Measurements from ENCODE around the gene C2orf69.
"Not testable (repeated sequence)": the region's sequence is repeated elsewhere in the genome, so short reads cannot be mapped to it uniquely, and the experiment has no call there.

C2orf69 gene

DNA sequence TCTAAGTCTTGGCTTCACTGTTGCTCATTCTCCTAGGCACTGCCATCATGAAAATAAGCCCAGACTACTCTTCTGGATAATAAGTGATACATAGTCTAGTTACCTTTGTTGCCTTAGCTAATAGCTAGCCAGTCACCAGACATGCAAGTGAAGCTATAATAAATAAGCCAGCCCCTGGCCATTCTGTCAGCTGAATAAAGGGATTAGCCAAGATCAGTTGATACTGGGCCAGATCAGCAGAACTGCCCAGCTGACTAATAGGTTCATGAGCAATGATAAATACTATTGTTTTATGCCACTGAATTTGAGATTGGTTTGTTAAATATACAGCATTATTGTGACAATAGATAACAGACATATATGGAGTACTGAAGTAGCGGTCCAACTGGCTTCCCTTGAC, 8.0 kb upstream of the C2orf69 start:
- DNase-seq (no peak), ATAC-seq (no peak)
- H3K4me1 Mint-ChIP-seq = no peaks in the 10 kb centered on the region

DNA sequence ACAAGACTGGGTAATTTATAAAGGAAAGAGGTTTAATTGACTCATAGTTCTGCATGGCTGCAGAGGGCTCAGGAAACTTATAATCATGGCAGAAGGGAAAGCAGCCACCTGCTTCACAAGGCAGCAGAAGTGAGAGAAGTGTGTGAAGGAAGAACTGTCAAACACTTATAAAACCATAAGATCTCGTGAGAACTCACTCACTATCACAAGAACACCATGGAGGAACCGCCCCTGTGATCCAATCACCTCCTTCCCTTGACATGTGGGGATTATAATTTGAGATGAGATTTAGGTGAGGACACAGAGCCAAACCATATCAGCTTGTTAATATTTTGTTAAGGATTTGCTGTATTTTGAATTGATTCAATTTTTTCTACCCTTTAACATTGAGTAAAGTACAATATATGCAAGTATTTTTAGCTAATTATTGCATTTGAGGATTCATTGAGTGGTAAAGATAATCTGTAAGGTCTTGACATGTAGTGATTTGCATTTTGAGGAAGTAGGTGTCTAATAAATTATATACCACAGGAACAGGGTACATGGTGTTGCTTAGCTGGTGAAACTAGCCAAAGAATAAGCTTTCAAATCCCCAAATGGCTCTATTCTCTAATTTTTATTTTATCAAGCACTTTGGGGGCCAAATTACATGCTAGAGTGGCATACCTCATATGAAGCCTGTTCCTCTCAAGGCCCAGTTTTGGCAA, 3.9 kb upstream of the C2orf69 start:
- no peak overlapping the region for H3K4me3 Mint-ChIP-seq
- no peaks in the 10 kb centered on the region for H3K9me3 Mint-ChIP-seq
- no peak for ATAC-seq
- no peak for DNase-seq
- H3K27me3 Mint-ChIP-seq = peaks cover 8% of the 10 kb centered on the region
- H3K27ac Mint-ChIP-seq = no peak overlapping the region
- peaks cover 10% of the 10 kb centered on the region for H3K4me1 Mint-ChIP-seq

More for the DNA sequence above, 8.0 kb upstream of the C2orf69 start:
- Mint-ChIP-seq H3K27ac (no peak overlapping the region), H3K27me3 (peaks cover 8% of the 10 kb centered on the region), H3K9me3 (no peaks in the 10 kb centered on the region), H3K4me3 (no peak overlapping the region)

DNA sequence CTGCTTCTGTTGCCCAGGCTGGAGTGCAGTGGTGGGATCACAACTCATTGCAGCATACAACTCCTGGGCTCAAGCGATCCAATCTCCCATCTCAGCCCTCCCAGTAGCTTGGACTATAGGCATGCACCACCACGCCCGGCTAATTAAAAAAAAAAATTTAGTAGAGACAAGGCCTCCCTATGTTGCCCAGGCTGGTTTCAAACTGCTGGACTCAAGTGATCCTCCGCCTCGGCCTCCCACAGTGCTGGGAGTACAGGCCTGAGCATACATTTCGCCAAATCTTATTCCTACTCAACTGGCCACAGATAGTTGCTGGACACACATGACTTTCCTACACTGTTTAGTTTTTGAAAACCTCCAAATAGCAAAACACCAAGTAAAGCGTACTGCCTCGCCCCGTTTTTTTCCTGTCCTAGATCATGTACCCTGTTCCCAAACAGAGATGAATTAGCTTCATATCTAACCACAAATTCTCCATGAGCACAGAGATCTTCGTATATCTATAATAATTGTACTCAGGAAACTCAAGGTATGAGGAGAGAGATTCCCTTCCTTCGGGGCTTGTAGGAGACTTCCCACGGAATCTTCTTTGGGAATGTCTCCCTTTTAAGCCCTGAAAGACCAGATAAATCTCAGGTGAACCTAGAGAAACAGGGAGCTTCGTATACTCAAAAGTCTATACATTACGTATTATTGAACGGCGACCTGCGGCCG, 598 bp upstream of the C2orf69 start:
- ATAC-seq (no peak), DNase-seq (no peak)
- H3K9me3 Mint-ChIP-seq = no peaks in the 10 kb centered on the region
- H3K27me3 Mint-ChIP-seq = peaks cover 6% of the 10 kb centered on the region
- peak overlapping the region; percentile 90 to 95 for H3K4me3 Mint-ChIP-seq
- peaks cover 25% of the 10 kb centered on the region for H3K4me1 Mint-ChIP-seq
- peak overlapping the region; percentile 80 to 97 for H3K27ac Mint-ChIP-seq

DNA sequence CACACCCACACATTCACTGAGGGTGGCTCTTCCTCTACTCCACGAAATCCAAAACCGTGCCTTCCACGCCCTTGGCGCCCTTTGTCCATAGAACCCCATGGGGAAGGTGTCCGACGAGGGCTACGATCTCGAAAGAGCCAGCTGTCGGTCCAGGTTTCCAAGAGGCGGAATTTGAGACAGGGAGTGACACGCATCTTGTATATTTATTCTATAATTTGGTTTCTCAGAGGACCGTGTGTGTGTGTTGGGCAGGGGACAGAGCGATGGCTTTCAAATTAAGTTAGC, 726 bp downstream of the C2orf69 start:
- H3K27me3 Mint-ChIP-seq = no peaks in the 10 kb centered on the region
- DNase-seq (no peak), ATAC-seq (no peak)
- peaks cover 0 to 2% of the 10 kb centered on the region in 2 donors for H3K9me3 Mint-ChIP-seq
- peak overlapping the region; percentile 90 to 95 for H3K4me3 Mint-ChIP-seq
- peaks cover 25% of the 10 kb centered on the region for H3K4me1 Mint-ChIP-seq
- peak overlapping the region; percentile 92 to 97 for H3K27ac Mint-ChIP-seq

DNA sequence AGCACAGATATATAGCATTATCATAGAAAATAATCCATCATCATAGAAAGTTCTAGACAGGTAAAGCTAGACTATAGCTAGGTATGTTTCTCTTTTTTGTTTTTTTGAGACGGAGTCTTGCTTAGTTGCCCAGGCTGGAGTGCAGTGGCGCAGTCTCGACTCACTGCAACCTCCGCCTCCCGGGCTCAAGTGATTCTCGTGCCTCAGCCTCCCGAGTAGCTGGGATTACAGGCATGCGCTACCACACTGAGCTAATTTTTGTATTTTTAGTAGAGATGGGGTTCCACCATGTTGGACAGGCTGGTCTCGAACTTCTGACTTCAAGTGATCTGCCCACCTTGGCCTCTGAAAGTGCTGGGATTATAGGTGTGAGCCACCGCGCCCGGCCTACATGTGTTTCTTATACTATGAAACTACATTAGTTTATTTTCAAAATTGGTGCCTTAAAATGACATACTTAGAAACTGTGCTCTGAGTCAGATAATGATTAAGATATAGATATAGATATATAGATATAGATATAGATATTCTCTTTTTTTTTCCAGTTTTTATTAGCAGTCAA, 1.5 kb downstream of the C2orf69 start:
- H3K4me1 Mint-ChIP-seq = peaks cover 25% of the 10 kb centered on the region
- not testable (repeated sequence) for DNase-seq, H3K27me3 Mint-ChIP-seq, ATAC-seq
- peak overlapping the region; percentile 72 to 95 for H3K4me3 Mint-ChIP-seq
- peak overlapping the region in 1 of 2 donors; percentile 52 for H3K27ac Mint-ChIP-seq
- H3K9me3 Mint-ChIP-seq = peaks cover 0 to 10% of the 10 kb centered on the region in 2 donors

DNA sequence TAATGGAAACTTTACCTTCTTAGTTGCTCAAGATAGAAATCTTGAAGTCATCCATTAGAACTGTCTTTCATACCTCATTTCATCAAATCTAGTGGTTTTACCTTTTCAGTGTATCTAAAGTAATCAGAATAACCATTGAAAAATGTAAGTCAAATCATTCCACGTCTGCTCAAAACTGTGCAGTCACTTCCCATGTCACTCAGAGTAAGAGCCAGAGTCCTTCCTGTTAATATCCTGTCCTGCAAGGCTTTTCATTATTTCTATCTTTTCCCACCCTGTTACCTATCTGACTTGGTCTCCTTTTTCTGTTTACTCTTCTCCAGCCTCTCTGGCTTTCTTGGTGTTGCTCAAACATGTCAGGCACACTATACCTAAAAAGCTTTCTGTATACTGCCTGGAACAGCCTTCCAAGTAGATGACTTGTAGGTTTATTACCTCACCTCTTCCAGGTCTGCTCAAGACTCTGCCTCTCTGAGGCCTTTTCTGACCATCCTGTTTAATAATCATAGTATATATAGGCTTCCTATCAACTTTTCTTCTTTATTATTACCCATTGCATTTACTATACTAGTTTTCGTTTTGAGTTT, 3.4 kb downstream of the C2orf69 start:
- H3K4me3 Mint-ChIP-seq = peak overlapping the region; percentile 21 to 47
- H3K9me3 Mint-ChIP-seq = peaks cover 0 to 12% of the 10 kb centered on the region in 2 donors
- no peaks in the 10 kb centered on the region for H3K27me3 Mint-ChIP-seq
- ATAC-seq (no peak), DNase-seq (no peak)
- peaks cover 25% of the 10 kb centered on the region for H3K4me1 Mint-ChIP-seq
- H3K27ac Mint-ChIP-seq = peak overlapping the region in 1 of 2 donors; percentile 0

DNA sequence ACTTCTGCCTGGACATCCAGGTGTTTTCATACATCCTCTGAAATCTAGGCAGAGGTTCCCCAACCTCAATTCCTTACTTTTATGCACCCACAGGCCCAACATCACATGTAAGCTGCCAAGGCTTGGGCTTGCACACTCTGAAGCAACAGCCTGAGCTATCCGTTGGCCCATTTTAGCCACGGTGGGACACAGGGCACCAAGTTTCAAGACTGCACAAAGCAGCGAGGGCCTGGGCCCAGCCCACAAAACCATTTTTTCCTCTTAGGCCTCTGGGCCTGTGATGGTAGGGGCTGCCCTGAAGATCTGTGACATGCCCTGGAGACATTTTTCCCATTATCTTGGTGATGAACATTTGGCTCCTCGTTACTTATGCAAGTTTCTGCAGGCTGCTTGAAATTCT, 5.9 kb downstream of the C2orf69 start:
- DNase-seq = no peak
- Mint-ChIP-seq H3K27me3 (no peaks in the 10 kb centered on the region), H3K4me1 (peaks cover 15% of the 10 kb centered on the region), H3K27ac (no peak overlapping the region), H3K9me3 (peaks cover 0 to 12% of the 10 kb centered on the region in 2 donors), H3K4me3 (no peak overlapping the region)
- ATAC-seq = no peak

DNA sequence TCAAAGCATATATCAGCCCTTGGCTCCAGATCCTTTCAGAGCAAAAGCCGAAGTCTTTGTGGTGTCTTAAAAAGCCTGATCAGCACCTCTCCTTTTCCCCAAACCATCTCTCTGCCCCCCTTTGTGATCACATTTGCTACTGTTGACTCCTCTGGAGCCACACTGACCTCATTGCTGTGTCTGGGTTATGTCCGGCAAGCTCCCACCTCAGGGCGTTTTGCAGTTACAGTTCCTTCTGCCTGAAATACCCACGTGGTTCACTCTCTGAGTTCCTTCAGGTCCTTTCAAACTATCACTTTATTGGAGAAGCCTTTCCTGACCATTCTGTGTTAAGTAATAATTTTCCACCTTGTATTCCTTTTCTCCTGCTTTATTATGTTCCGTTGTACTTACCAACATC, 11.8 kb downstream of the C2orf69 start:
- no peaks in the 10 kb centered on the region for H3K9me3 Mint-ChIP-seq
- H3K4me3 Mint-ChIP-seq = no peak overlapping the region
- H3K4me1 Mint-ChIP-seq = peaks cover 17% of the 10 kb centered on the region
- H3K27ac Mint-ChIP-seq = no peak overlapping the region
- no peaks in the 10 kb centered on the region for H3K27me3 Mint-ChIP-seq
- ATAC-seq (no peak), DNase-seq (no peak)

DNA sequence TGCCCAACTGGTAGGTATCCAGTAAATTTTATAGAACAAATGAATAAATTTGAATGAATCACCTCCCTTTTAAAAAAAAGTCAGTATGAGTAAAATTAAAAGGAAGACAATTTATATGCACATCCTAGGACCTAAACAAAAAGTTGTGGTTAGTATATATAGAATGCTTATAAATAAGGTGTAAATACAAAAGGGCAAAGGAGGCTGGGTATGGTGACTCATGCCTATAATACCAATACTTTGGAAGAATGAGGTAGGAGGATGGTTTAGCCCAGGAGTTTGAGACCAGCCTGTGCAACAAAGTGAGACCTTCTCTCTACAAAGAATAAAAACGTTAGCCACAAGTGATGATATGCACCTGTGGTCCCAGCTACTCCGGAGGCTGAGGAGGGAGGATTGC, 12.8 kb downstream of the C2orf69 start:
- ATAC-seq (no peak), DNase-seq (no peak)
- peaks cover 17% of the 10 kb centered on the region for H3K4me1 Mint-ChIP-seq
- H3K9me3 Mint-ChIP-seq = no peaks in the 10 kb centered on the region
- no peaks in the 10 kb centered on the region for H3K27me3 Mint-ChIP-seq
- peak overlapping the region in 1 of 2 donors; percentile 44 for H3K27ac Mint-ChIP-seq
- no peak overlapping the region for H3K4me3 Mint-ChIP-seq

DNA sequence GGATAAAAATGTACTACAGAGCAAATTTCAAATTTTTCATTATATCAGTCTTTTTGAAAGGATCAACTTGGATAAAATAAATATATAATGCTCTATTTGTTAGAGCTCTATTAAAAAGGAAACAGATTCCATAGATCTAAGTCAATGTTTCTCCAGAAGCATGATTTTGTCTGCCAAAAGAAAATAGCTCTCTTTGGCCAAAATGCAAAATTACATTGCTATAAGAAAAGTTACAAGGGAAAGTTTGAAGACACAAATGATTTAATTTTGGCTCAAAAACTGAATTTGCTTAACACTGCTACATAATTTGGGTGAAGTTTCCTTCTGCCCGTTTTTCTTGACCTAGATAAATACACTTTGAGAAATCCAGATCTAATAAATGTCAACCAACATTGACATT, 15.7 kb downstream of the C2orf69 start:
- no peaks in the 10 kb centered on the region for H3K9me3 Mint-ChIP-seq
- DNase-seq (no peak), ATAC-seq (no peak)
- no peak overlapping the region for H3K27ac Mint-ChIP-seq
- H3K4me1 Mint-ChIP-seq = peaks cover 17% of the 10 kb centered on the region
- no peak overlapping the region for H3K4me3 Mint-ChIP-seq
- H3K27me3 Mint-ChIP-seq = no peaks in the 10 kb centered on the region

DNA sequence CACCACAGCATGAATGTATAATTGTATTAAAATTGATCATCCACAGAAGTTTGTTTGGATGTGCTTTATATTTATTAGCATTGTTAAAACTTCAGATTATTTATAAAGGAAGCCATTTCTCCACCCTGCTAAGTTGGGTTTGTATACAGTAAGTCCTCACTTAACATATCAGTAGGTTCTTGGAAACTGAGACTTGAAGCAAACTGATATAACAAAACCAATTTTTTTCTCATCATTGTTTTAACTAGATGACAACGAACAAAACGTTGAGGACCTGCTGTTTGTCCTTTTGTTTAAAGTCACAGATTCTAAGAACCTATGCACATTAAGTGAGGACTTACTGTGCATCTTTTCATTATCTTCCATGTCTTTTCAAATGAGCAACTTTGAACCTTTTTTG, 17.1 kb downstream of the C2orf69 start:
- Mint-ChIP-seq H3K27me3 (no peaks in the 10 kb centered on the region), H3K27ac (no peak overlapping the region), H3K4me1 (peaks cover 10% of the 10 kb centered on the region), H3K9me3 (no peaks in the 10 kb centered on the region), H3K4me3 (no peak overlapping the region)
- no peak for ATAC-seq
- DNase-seq = no peak

DNA sequence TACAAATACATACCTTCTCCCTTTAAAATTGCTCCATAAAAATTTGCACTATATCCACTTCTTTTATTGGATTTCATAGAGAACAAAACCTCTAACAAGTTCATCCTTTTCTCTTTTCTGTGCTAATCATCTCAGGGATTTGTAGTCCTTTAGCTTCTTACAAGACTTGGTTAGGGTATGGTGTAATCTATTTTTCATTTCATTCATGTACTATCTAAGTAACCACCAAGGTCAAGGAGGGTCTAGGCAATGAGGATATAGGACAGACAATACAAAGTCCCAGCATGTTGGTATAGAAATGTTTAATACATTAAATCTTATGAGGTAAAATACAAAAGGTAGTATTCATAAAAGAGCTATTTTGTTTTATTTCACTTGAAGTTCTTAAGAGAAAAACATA, 17.5 kb downstream of the C2orf69 start:
- H3K27me3 Mint-ChIP-seq = no peaks in the 10 kb centered on the region
- no peak for DNase-seq
- no peak overlapping the region for H3K4me3 Mint-ChIP-seq
- peaks cover 8% of the 10 kb centered on the region for H3K4me1 Mint-ChIP-seq
- no peak for ATAC-seq
- no peaks in the 10 kb centered on the region for H3K9me3 Mint-ChIP-seq
- peak overlapping the region in 1 of 2 donors; percentile 28 for H3K27ac Mint-ChIP-seq

DNA sequence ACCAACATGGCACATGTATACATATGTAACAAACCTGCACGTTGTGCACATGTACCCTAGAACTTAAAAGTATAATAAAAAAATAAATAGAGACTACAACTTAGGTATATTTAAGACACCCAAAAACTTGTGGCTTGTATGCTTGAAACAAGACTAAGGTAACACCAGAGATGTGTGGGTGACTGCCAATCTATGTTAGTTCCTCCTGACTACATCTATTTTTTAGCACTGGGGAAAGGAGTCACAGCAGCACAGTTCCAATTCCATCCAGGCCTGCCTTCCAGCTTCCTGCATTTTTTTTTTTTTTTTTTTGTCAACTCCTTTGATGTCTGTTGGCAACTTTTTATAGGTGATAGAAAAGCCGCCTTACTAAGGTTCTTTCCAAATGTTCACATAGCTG, 18.2 kb downstream of the C2orf69 start:
- DNase-seq (no peak), ATAC-seq (no peak)
- Mint-ChIP-seq H3K9me3 (no peaks in the 10 kb centered on the region), H3K27me3 (no peaks in the 10 kb centered on the region), H3K4me3 (no peak overlapping the region), H3K27ac (no peak overlapping the region), H3K4me1 (peaks cover 2% of the 10 kb centered on the region)

DNA sequence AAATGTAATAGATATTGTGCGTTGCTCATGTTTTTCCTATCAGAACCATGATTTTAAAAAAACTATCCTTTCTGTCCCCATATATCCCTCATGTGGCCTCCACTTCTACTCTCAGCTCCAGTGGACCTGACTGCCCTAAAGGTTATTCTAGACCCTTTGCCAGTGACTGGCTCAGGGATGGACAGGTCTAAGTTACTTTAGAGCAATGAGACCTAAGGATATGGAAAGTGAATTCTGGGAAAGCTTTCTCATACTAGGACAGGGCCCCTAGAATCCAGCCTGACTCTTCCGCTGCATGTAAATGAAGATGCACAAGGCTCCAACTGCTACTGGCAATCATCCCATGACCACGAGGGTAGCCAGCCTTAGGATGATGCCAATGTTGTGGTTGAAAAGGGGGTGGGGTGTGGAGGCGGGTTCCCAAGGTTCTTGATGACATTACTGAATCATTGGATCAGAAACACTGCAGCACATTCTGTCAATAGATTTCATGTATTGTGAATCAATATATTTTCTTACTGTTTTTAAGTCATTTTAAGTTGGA, 21.3 kb downstream of the C2orf69 start:
- Mint-ChIP-seq H3K4me3 (no peak overlapping the region), H3K27me3 (no peaks in the 10 kb centered on the region), H3K27ac (no peak overlapping the region), H3K4me1 (no peaks in the 10 kb centered on the region), H3K9me3 (no peaks in the 10 kb centered on the region)
- ATAC-seq = no peak
- no peak for DNase-seq

DNA sequence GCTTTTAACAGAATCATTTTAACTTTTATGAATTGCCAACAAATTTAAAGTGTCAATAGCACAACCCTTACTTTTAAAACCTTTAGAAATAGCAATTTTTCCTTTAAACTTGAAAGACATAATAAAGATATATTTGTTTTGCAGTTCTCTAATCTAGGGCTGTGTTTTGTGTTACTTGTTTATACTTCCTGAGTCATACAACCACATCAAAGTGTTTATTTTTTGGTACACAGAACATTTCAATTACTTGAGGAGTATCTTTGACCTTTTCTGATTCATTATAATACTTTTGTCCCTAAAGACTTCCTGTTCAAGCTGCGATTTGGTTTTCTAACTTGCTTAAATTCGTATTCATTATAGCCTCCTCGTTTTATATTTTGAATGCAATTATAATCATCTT, 22.4 kb downstream of the C2orf69 start:
- ATAC-seq (no peak), DNase-seq (no peak)
- H3K4me1 Mint-ChIP-seq = no peaks in the 10 kb centered on the region
- no peak overlapping the region for H3K27ac Mint-ChIP-seq
- no peaks in the 10 kb centered on the region for H3K27me3 Mint-ChIP-seq
- H3K4me3 Mint-ChIP-seq = no peak overlapping the region
- no peaks in the 10 kb centered on the region for H3K9me3 Mint-ChIP-seq

DNA sequence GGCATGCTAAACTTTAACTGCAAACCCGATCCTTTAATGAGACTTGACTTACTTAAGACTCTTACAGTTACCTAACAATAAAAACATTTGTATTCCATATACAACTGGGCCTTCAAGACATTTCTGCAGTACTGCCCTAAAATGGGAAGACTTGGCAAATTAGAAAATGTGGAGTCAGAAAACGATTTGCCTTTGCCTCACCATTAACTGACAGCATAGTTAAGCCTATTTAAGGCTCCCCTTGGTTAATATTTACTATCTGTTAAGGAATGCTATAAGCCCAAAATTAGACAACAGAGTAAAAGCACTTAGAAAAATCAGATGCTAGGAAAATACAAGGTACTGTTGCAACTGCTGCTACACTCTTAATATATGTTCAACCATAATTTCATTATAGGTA, 25.5 kb downstream of the C2orf69 start:
- DNase-seq = no peak
- no peak overlapping the region for H3K27ac Mint-ChIP-seq
- no peak for ATAC-seq
- peaks cover 5% of the 10 kb centered on the region for H3K4me1 Mint-ChIP-seq
- H3K4me3 Mint-ChIP-seq = no peak overlapping the region
- H3K9me3 Mint-ChIP-seq = no peaks in the 10 kb centered on the region
- no peaks in the 10 kb centered on the region for H3K27me3 Mint-ChIP-seq

Measured in stimulated activated naive CD8-positive, alpha-beta T cell treated with anti-CD3 and anti-CD28 coated beads, Interleukin-15, amount 100 ng/mL, for 72 hours (primary cell).